MM.1S (cell line): ENCODE results near the gene PODNL1.

Experiments
- EZH2 ChIP-seq: fragments of 300-600 bp; sonication (generic); optimal IDR thresholded peaks from 2 replicates; pipeline ENCODE3; 2017; ENCODE audit warnings: low read depth, mild to moderate bottlenecking, antibody characterized with exemption, low read length, mixed read lengths
- EZH2phosphoT487 ChIP-seq: fragments of 300-600 bp; sonication (generic); IDR thresholded peaks from 2 replicates; pipeline ENCODE4 v1.6.1; 2018; ENCODE audit warnings: antibody characterized with exemption, low read length
- TF ChIP-seq, protein P1 (sequence below): fragments of 300-600 bp; sonication (generic); IDR thresholded peaks from 2 replicates; pipeline ENCODE4 v1.5.1; 2016; ENCODE audit warnings: antibody characterized with exemption, low read length, mixed read lengths

DNA sequence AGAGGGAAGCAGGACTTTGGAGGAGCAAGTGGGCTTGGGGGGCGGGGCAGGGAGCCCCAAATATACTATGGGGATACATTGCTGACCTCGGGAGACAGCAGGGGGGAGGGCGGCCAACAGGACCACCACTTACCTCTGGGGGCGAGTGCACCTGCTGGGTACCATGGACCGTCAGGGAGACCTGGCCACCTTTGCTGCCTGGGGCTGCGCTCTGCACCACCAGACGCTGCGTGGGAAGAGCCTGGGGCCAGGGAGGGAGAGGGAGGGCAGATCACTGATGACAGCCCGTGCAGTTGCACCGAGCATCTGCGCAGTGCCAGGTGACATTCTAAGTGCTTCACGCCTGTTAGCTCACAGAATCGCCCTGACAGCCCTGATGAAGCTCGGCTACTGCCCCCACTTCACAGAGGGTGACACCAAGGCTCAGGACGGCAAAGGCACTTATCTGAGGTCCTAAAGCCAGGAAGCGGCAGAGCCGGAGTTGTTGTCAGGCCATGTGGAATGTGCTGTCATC, 43.8 kb upstream of the PODNL1 start:
- TF ChIP-seq, protein P1, sequence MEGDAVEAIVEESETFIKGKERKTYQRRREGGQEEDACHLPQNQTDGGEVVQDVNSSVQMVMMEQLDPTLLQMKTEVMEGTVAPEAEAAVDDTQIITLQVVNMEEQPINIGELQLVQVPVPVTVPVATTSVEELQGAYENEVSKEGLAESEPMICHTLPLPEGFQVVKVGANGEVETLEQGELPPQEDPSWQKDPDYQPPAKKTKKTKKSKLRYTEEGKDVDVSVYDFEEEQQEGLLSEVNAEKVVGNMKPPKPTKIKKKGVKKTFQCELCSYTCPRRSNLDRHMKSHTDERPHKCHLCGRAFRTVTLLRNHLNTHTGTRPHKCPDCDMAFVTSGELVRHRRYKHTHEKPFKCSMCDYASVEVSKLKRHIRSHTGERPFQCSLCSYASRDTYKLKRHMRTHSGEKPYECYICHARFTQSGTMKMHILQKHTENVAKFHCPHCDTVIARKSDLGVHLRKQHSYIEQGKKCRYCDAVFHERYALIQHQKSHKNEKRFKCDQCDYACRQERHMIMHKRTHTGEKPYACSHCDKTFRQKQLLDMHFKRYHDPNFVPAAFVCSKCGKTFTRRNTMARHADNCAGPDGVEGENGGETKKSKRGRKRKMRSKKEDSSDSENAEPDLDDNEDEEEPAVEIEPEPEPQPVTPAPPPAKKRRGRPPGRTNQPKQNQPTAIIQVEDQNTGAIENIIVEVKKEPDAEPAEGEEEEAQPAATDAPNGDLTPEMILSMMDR = no peak
- TF ChIP-seq EZH2 (no peak), EZH2phosphoT487 (no peak)
